GM06990 (cell line): ENCODE data around the gene MRPS18A.

ENCODE experiments used
- DNase-seq: peaks from one replicate; pipeline ENCODE4 v3.0.0-alpha.2; 2011; ENCODE audit not compliant: insufficient read length; ENCODE audit errors: extremely low read depth
- H3K27me3 ChIP-seq: replicated peaks from 2 replicates; pipeline ENCODE4 v1.6.0; 2011; ENCODE audit warnings: low read length; ENCODE audit not compliant: control insufficient read depth, insufficient read depth
- H3K36me3 ChIP-seq: 2 replicates; pipeline ENCODE4 v1.5.1; 2011; ENCODE audit warnings: low read length; ENCODE audit not compliant: control insufficient read depth, insufficient read depth
- H3K4me3 ChIP-seq: replicated peaks from 2 replicates; pipeline ENCODE4 v1.5.1; 2011; ENCODE audit warnings: low read depth, mild to moderate bottlenecking, control low read depth, low read length
- CTCF ChIP-seq: IDR thresholded peaks from 2 replicates; pipeline ENCODE4 v1.5.1; 2011; ENCODE audit warnings: low read length, control low read depth, mild to moderate bottlenecking, inconsistent platforms; ENCODE audit not compliant: insufficient read depth, poor library complexity, severe bottlenecking

MRPS18A gene

DNA sequence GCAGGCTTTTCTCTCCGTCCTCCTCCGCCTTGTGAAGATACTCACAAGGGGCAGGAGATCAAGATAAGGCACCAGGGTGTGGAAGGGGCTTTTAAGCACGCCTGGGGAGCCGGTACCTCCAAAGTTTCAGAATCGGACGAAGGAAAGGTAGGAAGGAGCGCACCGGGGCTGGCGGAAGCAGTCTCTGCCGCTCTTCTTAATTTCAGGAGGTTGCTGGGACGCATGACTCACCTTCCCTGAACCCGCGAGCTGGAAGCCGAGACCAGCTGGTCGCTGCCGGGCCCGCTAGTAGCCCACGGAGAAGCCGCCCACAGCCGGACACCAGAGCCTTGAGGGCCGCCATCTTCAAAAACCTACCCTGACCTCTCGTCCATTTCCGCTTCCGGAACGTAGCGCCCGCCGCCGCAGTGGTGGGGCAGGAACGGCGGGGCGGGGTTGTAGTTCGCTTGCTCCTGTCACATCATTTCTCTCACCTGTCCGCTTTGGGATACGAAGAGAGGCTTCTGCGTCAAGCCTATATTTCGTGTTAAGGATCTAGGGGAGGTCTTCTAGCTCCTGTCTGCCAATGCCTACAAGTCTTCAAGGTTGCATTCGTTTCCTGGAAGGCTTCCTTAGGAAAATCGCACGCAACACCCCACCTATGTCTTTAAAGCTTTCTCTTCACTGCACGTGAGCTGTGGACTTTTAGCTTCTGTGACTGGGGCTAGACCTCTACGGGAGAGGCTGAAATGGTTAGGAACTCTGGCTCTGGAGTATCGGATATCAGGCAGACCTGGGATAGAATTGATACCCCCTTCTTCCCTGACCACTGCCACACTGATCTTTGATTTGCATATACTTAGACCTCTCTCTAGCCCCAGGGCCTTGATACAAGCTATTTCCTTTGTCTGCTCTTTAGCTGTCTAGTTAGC is at the start of gene MRPS18A:
TSS of gene MRPS18A (minus strand) at position 355 of the 911 bp plus-strand sequence. CDS start at position 343, 12 bp downstream.
- Histone ChIP-seq H3K4me3 (peak within 1 kb of the TSS; percentile 98), H3K27me3 (no peaks in the 10 kb centered on the region), H3K36me3 (peaks cover 2% of the 10 kb centered on the region)
- TF ChIP-seq CTCF: no peak
- peak; percentile 85 for DNase-seq

GRCh38 chr6:43736844-43737243 is 49.3 kb upstream of the MRPS18A start:
- Histone ChIP-seq H3K27me3 (no peaks in the 10 kb centered on the region), H3K4me3 (no peak overlapping the region), H3K36me3 (no peaks in the 10 kb centered on the region)
- no peak for TF ChIP-seq CTCF
- DNase-seq: no peak

GRCh38 chr6:43736211-43736786 is 48.7 kb upstream of the MRPS18A start:
- no peak overlapping the region for H3K4me3 ChIP-seq
- H3K36me3 ChIP-seq: no peaks in the 10 kb centered on the region
- TF ChIP-seq CTCF: no peak
- no peak for DNase-seq
- no peaks in the 10 kb centered on the region for H3K27me3 ChIP-seq

- DNase-seq: no peak
- H3K36me3 ChIP-seq: no peaks in the 10 kb centered on the region
- H3K27me3 ChIP-seq: no peaks in the 10 kb centered on the region
- H3K4me3 ChIP-seq: no peak overlapping the region
- no peak for TF ChIP-seq CTCF
Observed at GRCh38 chr6:43735642-43736199, 48.1 kb upstream of the MRPS18A start.

DNA sequence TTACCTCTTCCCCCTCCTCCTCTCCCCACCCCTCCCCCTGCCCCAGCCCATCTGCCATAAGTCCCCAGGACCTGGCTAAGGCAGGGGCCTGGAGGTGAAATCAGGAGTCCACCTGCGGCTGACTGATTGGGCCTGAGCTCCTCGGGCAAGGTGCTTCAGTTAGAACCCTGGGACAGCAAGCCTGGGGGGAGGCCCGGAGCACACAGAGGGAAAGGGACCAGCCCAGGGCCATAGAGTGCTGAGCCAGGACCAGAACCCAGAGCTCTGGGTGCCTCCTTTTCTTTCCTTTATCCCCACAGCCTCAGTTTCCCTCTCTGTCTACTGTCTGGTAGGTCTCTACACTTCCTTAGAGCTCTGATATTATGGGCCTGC is 46.7 kb upstream of the MRPS18A start:
- no peak for TF ChIP-seq CTCF
- DNase-seq: no peak

More for the DNA sequence above, 46.7 kb upstream of the MRPS18A start:
- no peaks in the 10 kb centered on the region for H3K27me3 ChIP-seq
- H3K4me3 ChIP-seq: no peak overlapping the region
- no peaks in the 10 kb centered on the region for H3K36me3 ChIP-seq
